AG10803 (cell line): Measurements from ENCODE around the gene NEK6.

Experiments
- DNase-seq: peaks from one replicate; pipeline ENCODE4 v3.0.0; 2010; ENCODE audit warnings: low read depth
- H3K4me3 ChIP-seq: 2 replicates; pipeline ENCODE4 v1.5.1; 2011; ENCODE audit warnings: mild to moderate bottlenecking, low read length, control low read depth
- CTCF ChIP-seq: conservative IDR thresholded peaks from 2 replicates; pipeline ENCODE4 v1.5.1; 2011; ENCODE audit warnings: mild to moderate bottlenecking, low read length, control low read depth, inconsistent platforms

NEK6 gene

GRCh38 chr9:124315882-124316281 is 58.1 kb downstream of the NEK6 start:
- no peak for DNase-seq
- H3K4me3 ChIP-seq: no peak overlapping the region
- TF ChIP-seq CTCF: no peak

GRCh38 chr9:124320062-124320973 is 62.6 kb downstream of the NEK6 start:
- TF ChIP-seq CTCF: peak; percentile 95
- DNase-seq: peak; percentile 56
- no peak overlapping the region for H3K4me3 ChIP-seq

- DNase-seq: no peak
- no peak overlapping the region for H3K4me3 ChIP-seq
- no peak for TF ChIP-seq CTCF
Observed at GRCh38 chr9:124321416-124321815, 63.7 kb downstream of the NEK6 start.

GRCh38 chr9:124321935-124322334 is 64.2 kb downstream of the NEK6 start:
- no peak overlapping the region for H3K4me3 ChIP-seq
- DNase-seq: no peak
- no peak for TF ChIP-seq CTCF

- no peak for TF ChIP-seq CTCF
- H3K4me3 ChIP-seq: no peak overlapping the region
- DNase-seq: peak; percentile 29
Observed at GRCh38 chr9:124322618-124323432, 65.1 kb downstream of the NEK6 start.

- DNase-seq: no peak
- H3K4me3 ChIP-seq: no peak overlapping the region
- TF ChIP-seq CTCF: no peak
Observed at GRCh38 chr9:124323904-124324303, 66.2 kb downstream of the NEK6 start.
